Glutamatergic neuron (in vitro differentiated cells): Measurements from ENCODE around the gene EHD3. TPM values are rescaled to one million over a fixed set of nuclear protein-coding genes. Genes with fewer than 3 reads are reported as not detected.

Experiments
- DNase-seq: peaks from one replicate; pipeline ENCODE4 v3.0.0; 2022
- H3K27ac Mint-ChIP-seq: one replicate; pipeline ENCODE4 v1.8.0; 2020; ENCODE audit warnings: mild to moderate bottlenecking, mixed read lengths, inconsistent platforms; ENCODE audit not compliant: unreplicated experiment
- H3K27me3 Mint-ChIP-seq: one replicate; pipeline ENCODE4 v1.8.0; 2020; ENCODE audit warnings: mild to moderate bottlenecking, moderate library complexity, mixed read lengths, inconsistent platforms; ENCODE audit not compliant: unreplicated experiment
- H3K36me3 Mint-ChIP-seq: one replicate; pipeline ENCODE4 v1.8.0; 2020; ENCODE audit warnings: mild to moderate bottlenecking, mixed read lengths, inconsistent platforms; ENCODE audit not compliant: unreplicated experiment
- H3K4me1 Mint-ChIP-seq: one replicate; pipeline ENCODE4 v1.8.0; 2020; ENCODE audit warnings: mild to moderate bottlenecking, low read depth, mixed read lengths, inconsistent platforms; ENCODE audit not compliant: unreplicated experiment
- H3K4me3 Mint-ChIP-seq: one replicate; pipeline ENCODE4 v1.8.0; 2020; ENCODE audit warnings: mild to moderate bottlenecking, mixed read lengths, inconsistent platforms; ENCODE audit not compliant: unreplicated experiment
- H3K9me3 Mint-ChIP-seq: one replicate; pipeline ENCODE4 v1.8.0; 2020; ENCODE audit warnings: mild to moderate bottlenecking, moderate library complexity, mixed read lengths, inconsistent platforms; ENCODE audit not compliant: unreplicated experiment
- CTCF ChIP-seq: fragments of 200-600 bp; sonication (generic); IDR thresholded peaks from one replicate; pipeline ENCODE4 v1.5.0; 2021; ENCODE audit not compliant: partially characterized antibody, unreplicated experiment
- total RNA-seq: library from RNA; stranded (reverse); fragmentation: NEBNext Ultra II Directional; extraction: Animal tissue kit (Norgen Biotek cat#: 25700); gene quantifications from one replicate; pipeline ENCODE4 v1.2.1, GENCODE V29; 2021; ENCODE audit not compliant: unreplicated experiment

Gene EHD3
- total RNA-seq, 1 donor from 2014 or later, result 11.5 TPM

DNA sequence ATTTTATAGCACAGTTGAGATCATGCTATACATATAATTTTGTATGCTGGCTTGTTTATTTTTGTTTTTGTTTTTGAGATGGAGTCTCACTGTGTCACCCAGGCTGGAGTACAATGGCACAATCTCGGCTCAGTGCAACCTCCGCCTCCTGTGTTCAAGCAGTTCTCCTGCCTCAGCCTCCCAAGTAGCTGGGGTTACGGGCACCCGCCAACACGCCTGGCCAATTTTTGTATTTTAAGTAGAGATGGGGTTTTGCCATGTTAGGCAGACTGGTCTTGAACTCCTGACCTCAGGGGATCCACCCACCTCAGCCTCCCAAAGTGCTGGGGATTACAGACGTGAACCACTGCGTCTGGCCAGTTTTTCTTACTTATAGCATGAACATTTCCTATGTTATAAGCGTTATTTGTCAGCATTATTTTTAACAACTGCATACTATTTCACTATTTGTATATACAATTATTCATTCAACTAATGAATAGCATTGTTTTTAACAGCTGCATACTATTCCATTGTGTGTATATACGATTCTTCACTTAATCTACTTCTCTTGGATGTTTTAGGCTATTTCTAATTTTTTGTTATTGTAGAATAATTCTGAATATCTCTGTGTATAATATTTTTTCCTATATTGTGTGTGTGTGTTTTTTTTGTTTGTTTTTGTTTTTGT is 3.5 kb downstream of the EHD3 start:
- Mint-ChIP-seq H3K4me3 (no peak overlapping the region), H3K27me3 (no peaks in the 10 kb centered on the region), H3K9me3 (peaks cover 4% of the 10 kb centered on the region), H3K27ac (no peak overlapping the region), H3K4me1 (peaks cover 12% of the 10 kb centered on the region), H3K36me3 (no peaks in the 10 kb centered on the region)
- TF ChIP-seq CTCF, result no peak
- no peak for DNase-seq

DNA sequence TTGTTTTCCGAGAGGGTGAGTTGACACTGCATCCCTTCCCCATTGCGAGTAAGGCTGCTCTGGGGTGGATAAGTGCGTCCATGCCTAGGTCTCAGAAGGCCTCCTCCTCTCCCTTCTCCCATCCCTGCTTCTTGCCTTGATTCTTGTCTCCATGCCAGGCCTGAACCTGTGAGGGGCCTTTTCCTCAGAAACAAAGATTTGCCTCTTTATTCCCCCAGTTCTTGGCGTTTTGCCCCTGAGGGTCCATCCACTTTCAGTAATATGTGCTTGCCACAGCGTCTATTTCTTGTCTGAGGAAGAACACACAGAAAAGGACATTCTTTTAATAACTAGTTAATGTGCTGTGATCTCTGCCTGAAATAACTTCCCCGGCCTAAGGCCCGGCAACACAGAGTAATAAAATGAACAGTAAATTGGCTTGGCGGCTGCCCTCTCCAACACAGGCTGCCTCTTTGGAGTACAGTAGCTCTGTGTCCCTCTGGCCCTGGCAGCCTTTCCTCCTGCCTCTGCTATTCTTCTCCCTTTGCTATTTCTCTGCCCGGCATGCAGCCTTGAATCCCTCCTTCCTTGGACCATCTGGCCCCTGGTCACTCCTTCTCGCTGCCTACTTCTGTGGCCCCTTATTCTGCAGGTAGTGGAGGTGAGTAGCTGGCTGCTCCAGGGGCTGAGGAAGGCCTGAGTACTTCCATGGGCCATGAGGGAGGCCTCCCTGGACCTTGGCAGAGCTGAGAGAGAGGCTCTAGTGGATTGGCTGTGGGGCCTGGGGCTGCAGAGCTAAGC is 4.4 kb downstream of the EHD3 start:
- Mint-ChIP-seq H3K27ac (no peak overlapping the region), H3K36me3 (no peaks in the 10 kb centered on the region), H3K9me3 (peaks cover 4% of the 10 kb centered on the region), H3K27me3 (no peaks in the 10 kb centered on the region), H3K4me1 (peaks cover 9% of the 10 kb centered on the region), H3K4me3 (no peak overlapping the region)
- no peak for TF ChIP-seq CTCF
- DNase-seq, result no peak

DNA sequence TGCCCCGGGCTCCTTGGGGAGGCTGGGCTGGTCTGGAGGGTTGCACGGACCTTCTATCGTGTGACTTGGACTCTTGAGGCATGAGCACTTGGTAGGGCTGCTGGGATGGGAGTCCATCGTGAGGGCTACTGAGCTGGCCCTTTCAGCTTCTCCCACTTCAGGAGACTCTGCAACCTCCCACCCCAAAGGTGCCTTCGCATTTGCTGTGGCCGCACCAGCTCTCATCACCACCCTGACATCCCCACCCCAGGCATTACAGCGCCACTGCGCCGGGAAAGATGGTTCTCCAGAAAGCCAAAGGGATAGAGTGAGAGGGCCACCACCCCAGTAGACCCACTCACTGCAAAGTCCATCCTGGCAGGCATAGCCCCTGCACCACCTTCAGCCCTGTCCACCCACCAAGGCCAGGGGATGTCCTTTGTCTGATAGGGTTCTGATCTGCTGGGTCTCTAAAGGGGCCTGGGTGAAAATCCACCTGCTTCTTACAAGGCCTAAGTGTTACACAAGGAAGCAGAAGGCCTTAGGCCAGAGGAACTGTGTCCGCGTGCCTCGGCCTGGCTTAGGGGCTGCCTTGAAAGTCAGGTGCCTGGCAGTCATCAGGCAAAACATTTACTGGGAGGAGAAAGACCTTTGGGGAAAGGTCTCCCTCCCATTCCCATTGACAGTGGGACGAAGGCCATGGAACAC is 5.1 kb downstream of the EHD3 start:
- no peaks in the 10 kb centered on the region for H3K27me3 Mint-ChIP-seq
- H3K36me3 Mint-ChIP-seq, result no peaks in the 10 kb centered on the region
- no peak overlapping the region for H3K4me3 Mint-ChIP-seq
- peaks cover 4% of the 10 kb centered on the region for H3K9me3 Mint-ChIP-seq
- H3K27ac Mint-ChIP-seq, result no peak overlapping the region
- peaks cover 9% of the 10 kb centered on the region for H3K4me1 Mint-ChIP-seq
- no peak for TF ChIP-seq CTCF
- no peak for DNase-seq

DNA sequence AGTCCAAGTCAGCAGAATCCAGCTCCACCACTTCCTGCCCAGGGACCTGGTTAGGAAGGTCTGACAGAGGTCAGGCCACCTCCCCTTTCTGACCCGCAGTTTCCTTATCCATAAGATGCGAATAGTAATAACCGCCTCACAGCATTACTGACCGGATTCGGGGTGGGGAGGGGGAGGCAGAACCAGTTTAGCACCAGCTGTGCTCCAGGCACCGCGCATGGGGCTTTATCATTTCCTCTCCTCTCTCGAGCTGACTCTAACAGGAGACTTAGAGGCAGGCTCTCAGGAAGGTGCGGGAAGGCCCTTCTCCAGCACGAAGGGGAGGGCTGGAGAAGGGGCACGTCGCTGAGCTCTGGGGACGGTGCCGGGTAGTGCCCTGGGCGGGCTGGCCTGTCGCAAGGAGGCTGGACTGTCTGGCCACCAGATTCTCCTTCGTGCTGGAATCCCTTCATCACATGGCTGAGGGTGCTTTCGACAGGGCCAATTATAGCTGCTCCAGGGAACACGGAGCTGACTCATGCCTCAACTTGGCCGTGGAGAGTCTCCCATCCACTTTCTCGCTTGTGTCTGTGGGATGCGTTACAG is 5.7 kb downstream of the EHD3 start:
- Mint-ChIP-seq H3K36me3 (no peaks in the 10 kb centered on the region), H3K9me3 (peaks cover 4% of the 10 kb centered on the region), H3K27ac (no peak overlapping the region)

More for the DNA sequence above, 5.7 kb downstream of the EHD3 start:
- TF ChIP-seq CTCF, result no peak
- DNase-seq, result no peak
- H3K4me3 Mint-ChIP-seq, result no peak overlapping the region
- no peaks in the 10 kb centered on the region for H3K27me3 Mint-ChIP-seq
- H3K4me1 Mint-ChIP-seq, result peaks cover 9% of the 10 kb centered on the region
